ENCODE results near the gene TGFA.

DNA sequence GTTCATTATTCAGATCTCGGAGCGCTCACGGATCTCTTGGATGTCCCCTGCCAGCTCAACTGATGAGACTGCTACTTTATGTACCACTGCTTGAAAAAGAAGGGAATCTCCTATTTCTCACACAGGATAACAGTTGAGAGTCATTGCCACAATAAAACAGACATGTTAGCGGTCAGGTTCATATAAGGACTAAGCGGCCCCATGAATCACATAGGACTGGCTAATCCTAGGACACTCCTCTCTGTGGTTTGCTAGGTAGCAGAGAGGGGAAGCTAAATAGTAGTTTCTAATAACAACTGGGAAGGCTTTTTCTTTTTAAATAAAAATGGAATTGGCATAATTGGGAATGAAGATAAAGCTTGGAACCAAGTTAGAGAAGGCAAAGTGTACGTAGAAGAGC, 15.9 kb upstream of the TGFA start:
- TF ChIP-seq EZH2phosphoT487 (IDR thresholded peaks at IDR 0.05; ENCODE audit: insufficient read depth, low read depth) = no peak
- TF ChIP-seq EZH2 (IDR thresholded peaks at IDR 0.05; ENCODE audit: insufficient read depth, poor library complexity, severe bottlenecking) = no peak
